Panc1 (cell line): ENCODE results near the gene SLIT1. TPM values are rescaled to one million over a fixed set of nuclear protein-coding genes. Genes with fewer than 3 reads are reported as not detected.

Experiments
- ATAC-seq: fragments of 200-7000 bp; cut with Tn5 transposase; 2 replicates; pipeline ENCODE4 v1.9.1; 2020; ENCODE audit warnings: mild to moderate bottlenecking, moderate library complexity
- BruUV-seq: library from RNA; stranded (reverse); fragments of 400-500 nt; replicated peaks from 2 replicates; lab custom pipeline; 2021; lab: Mats Ljungman, UMichigan
- CTCF ChIA-PET: fragments of 300-600 bp; sonication (Branson Sonifier 250); formaldehyde crosslinking; loops from one replicate; lab custom pipeline; 2022; ENCODE audit warnings: antibody characterized with exemption; lab: Charles Lee
- POLR2A ChIA-PET: fragments of 300-600 bp; sonication (Branson Sonifier 250); formaldehyde crosslinking; loops from one replicate; lab custom pipeline; 2022; ENCODE audit warnings: antibody characterized with exemption; lab: Charles Lee
- DNase-seq: peaks from one replicate; pipeline ENCODE4 v3.0.0-alpha.2; 2010; ENCODE audit warnings: low read depth, low spot score
- H3K27ac ChIP-seq: 2 replicates; pipeline ENCODE4 v1.5.1; 2011; ENCODE audit warnings: mild to moderate bottlenecking, low read length, inconsistent platforms
- H3K27me3 ChIP-seq: fragments of 200-500 bp; sonication (Bioruptor generic); 2 replicates; pipeline ENCODE4 v1.6.0; 2014; ENCODE audit warnings: low read length, inconsistent platforms; ENCODE audit not compliant: control insufficient read depth, insufficient read depth
- H3K36me3 ChIP-seq: fragments of 200-500 bp; sonication (Bioruptor generic); 2 replicates; pipeline ENCODE4 v1.5.1; 2014; ENCODE audit warnings: inconsistent platforms, mild to moderate bottlenecking, low read length, moderate library complexity; ENCODE audit not compliant: control insufficient read depth, insufficient read depth
- H3K4me1 ChIP-seq: 2 replicates; pipeline ENCODE4 v1.5.1; 2011; ENCODE audit warnings: inconsistent platforms, mild to moderate bottlenecking, low read length, moderate library complexity; ENCODE audit not compliant: control insufficient read depth, insufficient read depth
- H3K4me3 ChIP-seq, 2 experiments: 2 replicates each; pipeline ENCODE4 v1.5.1; 2011 to 2012; ENCODE audit warnings: low read depth in 2 of 2, low read length in 2 of 2, mild to moderate bottlenecking in 2 of 2, inconsistent platforms in 1 of 2, moderate library complexity in 1 of 2
- H3K9me3 ChIP-seq: fragments of 200-500 bp; sonication (Bioruptor generic); 2 replicates; pipeline ENCODE4 v1.5.1; 2014; ENCODE audit warnings: low read depth, mild to moderate bottlenecking, inconsistent platforms, low read length, moderate library complexity; ENCODE audit not compliant: control insufficient read depth, insufficient read depth
- POLR2AphosphoS5 ChIP-seq: IDR thresholded peaks from 2 replicates; pipeline ENCODE4 v1.6.1; 2012; ENCODE audit warnings: mild to moderate bottlenecking, low read depth, low read length, moderate library complexity
- SIN3A ChIP-seq: IDR thresholded peaks from 2 replicates; pipeline ENCODE4 v1.6.1; 2012; ENCODE audit warnings: low read depth, mild to moderate bottlenecking, low read length, moderate library complexity, borderline replicate concordance; ENCODE audit not compliant: insufficient read depth
- TCF7L2 ChIP-seq: IDR thresholded peaks from 2 replicates; pipeline ENCODE4 v1.6.1; 2011; ENCODE audit warnings: mild to moderate bottlenecking, low read depth, low read length, inconsistent platforms
- in situ Hi-C: cut with HindIII; loops from 2 replicates; pipeline ENCODE4 v1.10.0; 2016; ENCODE audit warnings: low sequenced_read_pairs, low pct_unique_long_range_greater_than_20kb
- intact Hi-C: fragments of 100-400 bp; cut with micrococcal nuclease; formaldehyde crosslinking; loops from one replicate; pipeline ENCODE4 v1.10.0; 2022; ENCODE audit not compliant: unreplicated experiment
- total RNA-seq: library from RNA; stranded (reverse); gene quantifications from one replicate; pipeline ENCODE4 v1.2.1, GENCODE V29; 2021; ENCODE audit not compliant: unreplicated experiment
- TF ChIP-seq, protein P1 (sequence below): fragments of 450-650 bp; IDR thresholded peaks from 2 replicates; pipeline ENCODE4 v1.5.1; 2017; ENCODE audit warnings: mild to moderate bottlenecking
- TF ChIP-seq, protein P2 (sequence below), 2 experiments: IDR thresholded peaks; 2 replicates each; pipeline ENCODE4 v1.6.1; 2011 to 2012; ENCODE audit warnings: low read depth in 2 of 2, control low read depth in 1 of 2, low read length in 1 of 2, mild to moderate bottlenecking in 1 of 2, moderate library complexity in 1 of 2; ENCODE audit not compliant: insufficient read depth in 1 of 2

The SLIT1 gene
- total RNA-seq, 1 experiment from 2014 or later, result 2.6 TPM

DNA sequence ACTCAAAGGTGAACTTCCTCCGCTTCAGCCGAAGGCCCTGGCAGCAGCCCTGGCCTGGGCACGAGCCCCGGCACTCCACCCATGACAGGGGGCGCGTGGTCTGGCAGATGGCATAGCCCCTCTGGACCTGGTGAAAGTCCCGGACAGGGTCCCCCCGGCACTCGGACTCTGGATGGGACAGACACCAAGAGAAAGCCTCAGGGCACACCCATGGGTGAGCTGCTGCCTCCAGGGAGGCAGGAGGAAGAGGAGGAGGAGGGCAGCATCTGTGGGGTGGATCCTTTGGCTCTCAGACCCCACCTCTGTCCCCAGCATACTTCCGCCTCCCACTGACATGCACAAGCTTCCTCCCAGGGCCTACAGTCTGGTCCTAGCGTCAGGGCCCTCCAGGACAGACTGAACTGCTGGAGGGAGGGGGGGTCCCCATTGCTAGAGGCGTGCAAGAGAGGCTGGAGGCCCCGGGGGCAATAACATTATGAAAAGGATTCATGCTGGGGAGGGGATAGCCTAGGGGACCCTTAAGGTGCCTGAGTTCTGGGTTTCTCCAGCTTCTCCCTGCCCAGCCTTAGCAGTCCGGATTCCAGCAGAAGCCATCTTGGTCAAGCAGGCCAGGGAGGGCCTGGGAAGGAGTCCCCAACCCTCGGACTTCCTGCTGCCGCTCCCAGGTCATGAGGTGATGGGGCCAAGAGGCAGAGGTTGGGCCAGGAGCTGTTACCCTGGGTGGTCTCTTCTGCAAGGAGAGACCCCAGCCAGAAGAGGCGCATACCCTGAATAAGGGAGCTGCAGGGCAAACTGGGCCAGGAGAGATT is 184.4 kb downstream of the SLIT1 start:
- intact Hi-C loops, result no loop called here
- POLR2A ChIA-PET, result no interaction called here
- in situ Hi-C loops, result no loop called here

DNA sequence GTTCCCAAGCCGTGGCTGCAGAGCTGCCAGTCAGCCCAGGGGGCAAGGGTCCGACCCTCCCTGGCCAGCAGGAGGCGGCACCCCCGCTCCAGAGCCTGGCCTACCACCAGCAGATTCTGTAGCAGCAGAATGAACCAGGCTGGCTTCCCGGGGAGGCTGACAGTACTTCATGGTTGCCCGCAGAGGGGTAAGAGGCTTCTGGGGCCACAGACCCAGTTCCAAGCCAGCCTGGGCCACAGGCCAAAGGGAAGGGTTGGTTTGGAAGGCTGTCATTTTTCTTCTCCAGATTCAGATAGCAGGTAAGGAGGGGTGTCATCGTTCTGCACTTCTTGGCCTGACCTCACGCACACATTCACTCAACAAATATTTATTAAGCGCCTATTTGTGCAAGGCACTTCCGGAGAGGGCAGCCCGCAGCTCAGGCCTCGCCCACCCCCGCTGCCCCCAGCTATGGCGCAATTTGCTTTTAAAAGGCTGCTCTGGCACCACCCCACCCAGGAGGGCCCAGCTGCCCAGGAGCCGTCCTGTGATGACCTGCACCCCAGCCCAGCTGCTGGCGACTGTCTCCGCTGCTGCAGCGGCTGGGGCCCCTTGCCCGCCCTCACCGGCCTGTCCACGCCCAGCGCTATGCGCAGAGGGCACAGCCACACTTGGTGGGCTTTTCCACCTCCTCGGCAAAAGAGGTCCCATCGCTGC is 185.1 kb downstream of the SLIT1 start:
- in situ Hi-C loops (no loop called here), intact Hi-C loops (no loop called here)
- H3K27ac ChIP-seq, result no peak overlapping the region
- H3K9me3 ChIP-seq, result no peaks in the 10 kb centered on the region
- TF ChIP-seq, protein P1, sequence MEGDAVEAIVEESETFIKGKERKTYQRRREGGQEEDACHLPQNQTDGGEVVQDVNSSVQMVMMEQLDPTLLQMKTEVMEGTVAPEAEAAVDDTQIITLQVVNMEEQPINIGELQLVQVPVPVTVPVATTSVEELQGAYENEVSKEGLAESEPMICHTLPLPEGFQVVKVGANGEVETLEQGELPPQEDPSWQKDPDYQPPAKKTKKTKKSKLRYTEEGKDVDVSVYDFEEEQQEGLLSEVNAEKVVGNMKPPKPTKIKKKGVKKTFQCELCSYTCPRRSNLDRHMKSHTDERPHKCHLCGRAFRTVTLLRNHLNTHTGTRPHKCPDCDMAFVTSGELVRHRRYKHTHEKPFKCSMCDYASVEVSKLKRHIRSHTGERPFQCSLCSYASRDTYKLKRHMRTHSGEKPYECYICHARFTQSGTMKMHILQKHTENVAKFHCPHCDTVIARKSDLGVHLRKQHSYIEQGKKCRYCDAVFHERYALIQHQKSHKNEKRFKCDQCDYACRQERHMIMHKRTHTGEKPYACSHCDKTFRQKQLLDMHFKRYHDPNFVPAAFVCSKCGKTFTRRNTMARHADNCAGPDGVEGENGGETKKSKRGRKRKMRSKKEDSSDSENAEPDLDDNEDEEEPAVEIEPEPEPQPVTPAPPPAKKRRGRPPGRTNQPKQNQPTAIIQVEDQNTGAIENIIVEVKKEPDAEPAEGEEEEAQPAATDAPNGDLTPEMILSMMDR, result no peak
- no peak for TF ChIP-seq TCF7L2
- TF ChIP-seq SIN3A, result no peak
- TF ChIP-seq, protein P2, sequence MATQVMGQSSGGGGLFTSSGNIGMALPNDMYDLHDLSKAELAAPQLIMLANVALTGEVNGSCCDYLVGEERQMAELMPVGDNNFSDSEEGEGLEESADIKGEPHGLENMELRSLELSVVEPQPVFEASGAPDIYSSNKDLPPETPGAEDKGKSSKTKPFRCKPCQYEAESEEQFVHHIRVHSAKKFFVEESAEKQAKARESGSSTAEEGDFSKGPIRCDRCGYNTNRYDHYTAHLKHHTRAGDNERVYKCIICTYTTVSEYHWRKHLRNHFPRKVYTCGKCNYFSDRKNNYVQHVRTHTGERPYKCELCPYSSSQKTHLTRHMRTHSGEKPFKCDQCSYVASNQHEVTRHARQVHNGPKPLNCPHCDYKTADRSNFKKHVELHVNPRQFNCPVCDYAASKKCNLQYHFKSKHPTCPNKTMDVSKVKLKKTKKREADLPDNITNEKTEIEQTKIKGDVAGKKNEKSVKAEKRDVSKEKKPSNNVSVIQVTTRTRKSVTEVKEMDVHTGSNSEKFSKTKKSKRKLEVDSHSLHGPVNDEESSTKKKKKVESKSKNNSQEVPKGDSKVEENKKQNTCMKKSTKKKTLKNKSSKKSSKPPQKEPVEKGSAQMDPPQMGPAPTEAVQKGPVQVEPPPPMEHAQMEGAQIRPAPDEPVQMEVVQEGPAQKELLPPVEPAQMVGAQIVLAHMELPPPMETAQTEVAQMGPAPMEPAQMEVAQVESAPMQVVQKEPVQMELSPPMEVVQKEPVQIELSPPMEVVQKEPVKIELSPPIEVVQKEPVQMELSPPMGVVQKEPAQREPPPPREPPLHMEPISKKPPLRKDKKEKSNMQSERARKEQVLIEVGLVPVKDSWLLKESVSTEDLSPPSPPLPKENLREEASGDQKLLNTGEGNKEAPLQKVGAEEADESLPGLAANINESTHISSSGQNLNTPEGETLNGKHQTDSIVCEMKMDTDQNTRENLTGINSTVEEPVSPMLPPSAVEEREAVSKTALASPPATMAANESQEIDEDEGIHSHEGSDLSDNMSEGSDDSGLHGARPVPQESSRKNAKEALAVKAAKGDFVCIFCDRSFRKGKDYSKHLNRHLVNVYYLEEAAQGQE (IDR thresholded peaks at IDR 0.05; ENCODE audit: insufficient read depth in 1 of 2, low read depth in 2 of 2, low read length in 1 of 2), result no peak
- TF ChIP-seq POLR2AphosphoS5, result no peak
- ATAC-seq, result no peak
- no peaks in the 10 kb centered on the region for H3K27me3 ChIP-seq
- no peaks in the 10 kb centered on the region for H3K36me3 ChIP-seq
- DNase-seq, result no peak
- H3K4me3 ChIP-seq, result no peak overlapping the region
- H3K4me1 ChIP-seq, result no peaks in the 10 kb centered on the region
- ChIA-PET CTCF (no interaction called here), POLR2A (no interaction called here)
- no TSS peak for BruUV-seq

More for the DNA sequence above, 184.4 kb downstream of the SLIT1 start:
- Histone ChIP-seq H3K27ac (no peak overlapping the region), H3K27me3 (no peaks in the 10 kb centered on the region), H3K4me1 (no peaks in the 10 kb centered on the region), H3K36me3 (no peaks in the 10 kb centered on the region), H3K9me3 (no peaks in the 10 kb centered on the region), H3K4me3 (no peak overlapping the region)
- CTCF ChIA-PET, result no interaction called here
- ATAC-seq (no peak), DNase-seq (no peak)
- TF ChIP-seq SIN3A (no peak), TCF7L2 (no peak), POLR2AphosphoS5 (no peak)
- TF ChIP-seq, protein P2 (IDR thresholded peaks at IDR 0.05; ENCODE audit: insufficient read depth in 1 of 2, low read depth in 2 of 2, low read length in 1 of 2), result no peak
- TF ChIP-seq, protein P1, result no peak
- BruUV-seq, result no TSS peak
